NCI-H1694 treated with DMSO at 0.1 percent for 48 hours (cell line): ENCODE data around the gene ABHD12.
A peak's percentile ranks its signal among the peaks of the same experiment; 100 is the strongest.
"Not testable (repeated sequence)": the region's sequence is repeated elsewhere in the genome, so short reads cannot be mapped to it uniquely, and the experiment has no call there.

Experiments used
- DNase-seq: peaks from one replicate; lab custom pipeline; 2025; lab: John Stamatoyannopoulos, UW

The ABHD12 gene

DNA sequence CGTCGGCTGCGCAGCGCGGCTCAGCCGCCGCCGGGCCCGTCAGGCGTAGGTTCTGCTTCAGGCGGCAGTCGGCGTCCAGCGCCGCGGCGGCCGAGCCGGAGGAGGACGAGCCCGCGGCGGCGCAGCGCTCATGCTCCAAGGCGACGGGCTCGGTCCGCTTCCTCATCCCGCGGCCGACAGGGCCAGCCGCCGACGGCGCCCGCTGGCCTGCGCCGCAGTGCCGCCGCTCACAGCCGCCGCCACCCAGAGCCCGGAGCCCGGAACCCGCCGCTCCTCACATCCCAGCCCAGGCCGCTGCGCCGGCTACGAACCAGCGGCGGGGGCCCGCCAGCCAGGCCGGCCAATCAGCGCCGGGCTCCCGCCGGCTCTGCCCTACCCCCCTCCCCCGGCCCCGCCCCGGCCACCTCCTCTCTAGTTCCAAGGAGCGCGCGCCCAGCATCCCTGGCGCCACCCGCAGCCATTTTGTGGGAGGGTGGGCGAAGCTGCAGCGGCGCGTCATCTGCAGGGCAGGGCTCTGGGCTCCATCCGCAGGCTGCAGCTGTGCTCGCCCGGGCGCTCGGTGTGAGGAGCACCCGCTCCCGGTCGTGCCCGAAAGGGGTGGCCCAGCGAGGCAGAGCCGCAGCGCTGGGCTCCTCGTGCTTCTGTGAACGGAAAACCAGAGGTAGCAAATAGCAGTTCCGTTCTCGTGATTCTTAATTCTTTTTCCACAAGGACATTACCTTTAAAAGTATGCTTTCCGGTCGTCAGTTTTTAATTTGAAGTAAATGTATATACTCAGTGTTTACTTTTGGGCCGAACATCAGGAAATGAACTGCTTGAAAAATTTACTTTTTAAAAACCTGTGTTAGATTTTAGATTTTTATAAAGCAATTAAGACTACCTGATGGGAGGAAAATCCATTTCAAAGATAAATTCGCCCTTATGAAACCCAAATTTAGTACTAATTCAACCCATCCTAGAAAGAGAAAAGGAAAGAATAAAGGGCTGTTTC is at the start of gene ABHD12:
TSS of gene ABHD12 (minus strand) at position 298 of the 991 bp plus-strand sequence. CDS start at position 166, 132 bp downstream.
- peak; percentile 83 for DNase-seq

DNA sequence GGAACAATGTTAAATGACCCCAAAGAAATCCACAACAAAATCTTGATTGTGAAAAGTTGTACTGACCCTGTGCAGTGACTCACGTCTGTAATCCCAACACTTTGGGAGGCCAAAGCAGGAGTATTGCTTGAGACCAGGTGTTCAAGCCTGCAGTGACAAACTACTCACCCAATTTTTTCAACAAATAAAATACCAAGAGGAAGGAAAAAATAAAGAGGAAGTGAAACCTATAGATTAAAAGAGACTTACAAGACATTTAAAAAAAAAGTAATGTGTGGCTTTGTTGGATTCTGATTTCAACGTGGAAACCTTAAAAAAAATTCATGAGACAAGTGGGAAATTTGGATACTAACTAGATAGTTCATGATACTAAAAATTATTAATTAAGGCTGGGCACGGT is 48.7 kb upstream of the ABHD12 start:
- no peak for DNase-seq

DNA sequence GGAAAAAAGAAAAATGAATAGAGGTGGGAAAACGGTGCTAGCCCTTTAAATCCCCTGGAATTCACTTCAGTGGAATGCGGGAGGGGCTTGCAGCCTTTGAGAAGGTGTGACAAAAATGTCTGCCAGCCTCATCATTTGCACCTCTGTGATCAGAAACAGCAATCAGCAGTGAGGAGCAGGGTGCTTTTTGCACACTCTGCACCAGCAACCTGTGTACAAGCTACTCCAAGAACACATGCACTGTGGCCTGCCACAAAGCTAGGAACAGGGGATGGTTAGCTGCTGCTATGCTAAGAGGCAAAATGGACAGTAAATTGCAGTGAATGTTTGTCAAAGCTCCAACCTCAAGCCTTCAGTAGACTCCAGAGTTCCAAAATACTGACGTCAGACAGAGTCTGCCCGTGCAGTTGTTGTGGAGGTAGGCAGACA is 46.5 kb upstream of the ABHD12 start:
- DNase-seq, result no peak

DNA sequence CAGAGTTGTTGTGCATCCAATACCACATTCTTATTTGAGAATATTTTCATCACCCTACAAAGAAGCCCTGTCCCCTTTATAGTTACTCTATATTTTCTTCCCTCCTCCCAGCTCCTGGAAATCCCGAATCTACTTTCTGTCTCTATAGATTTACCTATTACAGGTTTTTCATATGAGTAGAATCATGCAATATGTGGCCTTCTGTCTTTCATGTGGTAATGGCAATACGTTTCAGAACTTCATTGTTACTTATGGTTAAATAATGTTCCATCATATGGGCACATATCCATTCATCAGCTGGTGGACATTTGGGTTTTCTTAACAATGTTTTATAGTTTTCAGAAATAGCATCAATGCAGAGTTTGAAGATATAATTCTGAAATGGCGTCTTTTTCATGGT is 33.9 kb upstream of the ABHD12 start:
- DNase-seq, result no peak

DNA sequence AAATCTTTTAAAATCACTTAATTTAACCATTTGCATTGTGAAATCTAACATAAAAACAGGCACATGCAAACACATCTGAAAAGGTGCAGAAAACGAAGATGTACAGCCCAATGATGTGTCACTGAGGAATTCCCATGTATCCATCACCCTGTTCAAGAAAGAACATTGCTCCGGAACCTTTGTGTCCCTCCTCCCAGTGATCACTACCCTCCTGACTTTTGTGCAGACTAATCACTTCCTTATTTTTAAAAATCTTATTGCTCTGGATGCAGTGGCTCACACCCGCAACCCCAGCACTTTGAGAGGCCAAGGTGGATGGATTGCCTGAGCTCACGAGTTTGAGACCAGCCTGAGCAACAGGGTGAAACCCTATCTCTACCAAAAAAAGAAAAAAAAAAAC is 31.4 kb upstream of the ABHD12 start:
- no peak for DNase-seq

DNA sequence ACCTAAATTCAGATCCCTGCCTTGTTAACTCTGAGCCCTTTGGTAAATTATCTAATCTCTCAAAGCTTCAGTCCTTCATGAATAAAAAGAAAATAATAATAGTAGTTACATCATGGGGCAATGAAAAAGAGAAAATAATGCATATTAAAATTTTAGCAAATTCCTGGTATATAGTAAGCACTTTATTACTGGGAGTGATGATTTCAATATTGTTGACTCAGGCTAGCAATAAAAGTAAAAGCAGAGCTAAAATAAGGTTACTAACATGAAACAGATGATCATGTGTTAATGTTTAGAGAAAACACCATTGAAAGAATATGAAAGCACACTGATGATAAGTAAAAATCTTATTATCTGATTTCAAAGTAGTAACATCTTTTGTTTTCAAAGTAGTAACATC is 30.5 kb upstream of the ABHD12 start:
- DNase-seq, result no peak

DNA sequence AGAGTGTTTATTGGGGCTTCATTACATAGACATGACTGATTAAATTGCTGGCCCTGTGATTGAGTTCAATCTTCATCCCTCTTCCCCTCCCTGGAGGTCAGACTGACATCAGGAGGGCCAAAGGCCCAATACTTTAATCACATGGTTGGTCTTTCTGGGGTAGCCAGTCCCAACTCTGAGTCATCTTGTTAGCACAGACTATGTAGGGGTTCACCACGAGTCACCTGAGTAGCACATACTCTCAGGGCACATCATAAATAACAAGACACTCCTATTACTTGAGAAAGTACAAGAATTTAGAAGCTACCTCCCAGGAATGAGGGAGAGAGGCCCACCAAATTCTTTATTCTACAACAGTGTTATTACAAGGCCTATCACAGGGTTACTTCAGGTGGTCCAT is 28.1 kb upstream of the ABHD12 start:
- DNase-seq, result no peak

DNA sequence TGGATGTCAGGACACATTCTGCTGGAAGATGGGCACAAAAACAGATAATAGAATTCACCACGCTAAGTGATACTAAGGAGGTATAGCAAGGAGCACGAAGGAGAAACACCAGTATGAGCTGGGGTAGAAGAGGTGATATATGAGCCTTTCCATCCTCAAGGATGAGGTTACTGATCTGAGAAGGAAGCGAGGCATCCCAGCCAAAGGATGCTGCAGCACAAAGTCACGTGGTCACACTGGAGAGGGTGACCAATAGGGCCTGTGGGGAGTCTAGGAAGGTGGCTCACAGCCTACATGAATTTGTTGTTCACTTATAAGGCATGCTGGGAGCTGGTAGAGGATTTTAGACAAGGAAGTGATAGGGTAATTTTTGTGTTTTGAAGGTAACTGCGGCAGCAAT is 18.3 kb upstream of the ABHD12 start:
- DNase-seq, result no peak

DNA sequence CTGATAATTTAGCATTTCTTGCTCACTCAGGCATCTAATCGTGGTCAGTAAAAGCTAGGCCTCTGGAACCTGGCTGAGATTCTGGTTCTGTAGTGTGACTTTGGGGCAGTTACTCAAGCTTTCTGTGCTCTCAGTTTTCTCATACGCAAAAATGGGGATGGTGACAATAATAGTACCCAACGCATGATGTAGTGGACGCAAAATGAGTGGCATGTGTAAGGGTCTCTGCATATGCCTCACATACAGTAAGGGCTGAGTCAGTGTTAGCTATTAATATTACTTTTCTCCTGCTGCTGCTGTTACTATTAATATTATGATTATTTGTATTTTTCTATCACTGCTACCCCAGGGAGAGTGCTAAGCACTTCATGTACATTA is 17.5 kb upstream of the ABHD12 start:
- no peak for DNase-seq

DNA sequence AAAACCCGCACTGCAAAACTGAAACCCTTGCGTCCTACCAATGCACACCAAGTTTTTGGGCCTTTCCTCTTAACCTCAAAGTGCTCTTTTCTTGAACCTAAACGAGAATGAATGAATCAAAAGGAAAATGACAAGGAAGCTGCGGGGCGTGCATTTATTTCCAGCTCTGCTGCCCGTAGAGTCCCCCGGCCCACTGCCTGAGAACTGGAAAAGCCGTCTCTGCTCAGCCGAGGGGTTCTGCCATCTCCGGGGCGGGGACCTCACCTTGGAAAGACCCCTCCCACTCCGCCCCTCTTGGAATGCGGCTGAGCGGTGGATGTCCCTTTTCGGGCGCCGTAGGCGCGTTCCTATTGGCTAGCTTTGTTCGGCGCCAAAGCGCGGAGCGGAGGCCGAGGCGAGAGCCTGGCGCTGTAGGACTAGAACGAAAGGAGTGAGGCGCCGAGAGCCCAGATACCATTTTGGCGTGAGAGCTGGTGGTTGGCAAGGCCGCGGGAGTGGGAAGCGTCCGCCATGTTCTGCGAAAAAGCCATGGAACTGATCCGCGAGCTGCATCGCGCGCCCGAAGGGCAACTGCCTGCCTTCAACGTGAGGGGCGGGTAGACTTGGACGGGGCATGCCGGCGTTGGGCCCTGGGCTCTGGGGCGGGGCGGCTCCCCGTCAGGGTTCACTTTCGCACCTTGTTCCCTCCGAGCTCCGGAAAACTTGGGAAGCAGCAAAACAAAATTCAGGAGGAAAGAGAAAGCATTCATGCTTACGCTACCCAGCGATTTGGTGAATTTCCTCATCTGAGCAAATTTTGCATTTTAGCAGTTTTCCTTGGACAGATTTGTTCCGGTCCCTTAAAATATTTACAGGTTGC is 16.9 kb upstream of the ABHD12 start, which contains the start of gene GINS1:
TSS of gene GINS1 (plus strand) at position 363 of the 859 bp plus-strand sequence. CDS start at position 511, 148 bp downstream.
- DNase-seq, result peak; percentile 88

DNA sequence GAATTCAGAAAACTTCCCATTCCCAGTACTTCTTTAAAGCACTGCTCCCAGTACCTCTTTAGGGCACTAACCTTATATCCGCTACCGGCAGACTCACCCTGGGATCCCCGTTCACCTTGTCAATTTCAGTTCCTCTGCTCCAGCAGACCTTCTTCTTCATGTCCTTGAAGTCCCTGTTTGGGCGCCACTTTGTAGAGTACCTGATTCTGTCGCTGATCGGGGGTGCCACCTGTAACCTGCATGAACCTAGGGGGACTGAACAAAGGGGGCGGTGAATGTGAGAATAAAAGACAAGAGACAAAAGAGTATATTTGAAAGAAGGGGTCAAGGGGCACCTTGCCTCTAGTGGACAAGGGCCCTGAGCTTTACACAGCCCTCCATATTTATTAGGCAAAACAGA is 11.9 kb upstream of the ABHD12 start:
- DNase-seq, result no peak

DNA sequence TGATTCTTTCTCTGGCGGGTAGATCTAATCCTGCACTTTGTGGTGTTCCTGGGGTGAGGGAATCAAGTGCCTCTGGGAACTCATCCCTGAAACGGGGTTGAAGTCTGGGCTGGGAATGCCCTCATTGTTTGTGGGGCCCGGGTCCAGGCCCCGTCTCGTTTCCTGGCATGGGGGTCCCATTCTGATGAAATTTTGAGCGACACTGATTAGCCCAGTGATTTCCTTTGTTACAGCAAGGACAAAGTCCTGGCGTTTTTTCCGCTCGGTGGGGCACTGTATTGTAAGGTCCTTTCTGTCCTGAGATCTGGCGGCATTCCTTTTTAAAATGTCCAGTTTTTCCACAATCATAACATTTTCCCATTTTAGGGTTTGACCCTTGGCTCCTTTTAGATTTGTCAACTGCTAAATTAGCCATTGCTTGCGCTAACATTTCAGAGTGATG is 9.7 kb upstream of the ABHD12 start:
- not testable (repeated sequence) for DNase-seq

DNA sequence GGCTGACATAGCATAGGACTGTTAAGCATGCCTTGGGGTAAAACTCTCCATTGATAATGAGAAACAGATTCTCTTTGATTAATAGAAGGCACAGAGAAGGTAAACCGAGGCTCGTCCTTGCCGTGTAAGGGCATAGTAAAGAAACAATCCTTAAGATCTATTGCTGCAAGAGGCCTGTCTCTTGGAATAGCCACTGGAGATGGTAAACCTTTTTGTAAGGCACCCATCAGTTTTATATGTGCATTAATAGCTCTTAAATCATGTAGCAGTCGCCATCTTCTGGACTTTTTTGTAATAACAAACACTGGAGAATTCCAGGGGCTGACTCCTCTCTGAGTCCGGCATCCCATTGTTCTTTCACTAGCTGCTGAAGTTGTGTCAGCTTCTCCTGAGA is 8.4 kb upstream of the ABHD12 start:
- DNase-seq, result peak; percentile 52

DNA sequence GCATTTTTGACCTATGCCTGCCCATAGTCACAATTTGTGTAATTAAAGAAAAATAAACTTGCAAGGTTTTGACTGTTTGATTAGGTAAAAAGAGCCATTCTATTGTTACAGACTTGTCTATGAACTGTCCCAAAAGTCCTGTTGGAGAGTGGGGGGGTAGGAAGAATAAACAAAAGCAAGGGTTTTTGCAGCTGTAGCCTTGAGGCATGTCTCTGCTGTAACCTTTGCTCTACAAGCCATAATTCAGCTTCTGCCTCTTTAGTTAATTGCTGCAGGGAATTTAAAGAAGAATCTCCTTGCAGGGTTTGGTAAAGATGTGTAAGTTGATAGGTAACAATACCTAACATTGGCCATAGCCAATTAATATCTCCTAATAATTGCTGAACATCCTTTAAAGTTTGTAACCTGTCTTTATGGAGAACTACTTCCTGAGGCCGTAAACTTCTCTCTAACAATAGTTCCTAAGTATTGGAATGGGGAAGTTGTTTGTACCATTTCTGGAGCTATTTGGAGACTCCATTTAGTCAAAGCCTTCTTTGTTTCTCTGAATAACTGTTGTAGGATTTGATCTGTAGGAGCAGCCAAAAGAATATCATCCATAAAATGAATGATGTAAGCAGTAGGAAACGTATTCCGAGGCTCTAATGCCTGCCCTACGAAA is 7.9 kb upstream of the ABHD12 start:
- DNase-seq, result no peak

DNA sequence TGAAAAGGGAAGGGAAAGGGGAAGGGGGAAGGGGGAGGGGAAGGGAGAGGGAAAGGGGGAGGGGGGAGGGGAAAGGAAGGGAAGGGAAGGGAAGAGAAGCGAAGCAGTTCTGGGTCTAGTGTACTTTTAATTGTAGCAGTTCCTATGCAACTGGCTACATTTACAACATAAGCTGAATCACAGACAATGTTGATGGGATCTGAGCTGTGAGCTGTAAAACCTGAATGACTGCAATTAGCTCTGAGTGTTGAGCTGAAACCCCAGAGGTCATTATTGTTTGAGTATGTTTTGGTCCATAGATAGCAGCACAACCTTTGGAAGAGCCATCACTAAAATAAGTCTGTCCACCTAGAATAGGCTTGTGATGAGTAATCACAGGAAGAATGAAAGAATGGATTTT is 7.2 kb upstream of the ABHD12 start:
- no peak for DNase-seq

DNA sequence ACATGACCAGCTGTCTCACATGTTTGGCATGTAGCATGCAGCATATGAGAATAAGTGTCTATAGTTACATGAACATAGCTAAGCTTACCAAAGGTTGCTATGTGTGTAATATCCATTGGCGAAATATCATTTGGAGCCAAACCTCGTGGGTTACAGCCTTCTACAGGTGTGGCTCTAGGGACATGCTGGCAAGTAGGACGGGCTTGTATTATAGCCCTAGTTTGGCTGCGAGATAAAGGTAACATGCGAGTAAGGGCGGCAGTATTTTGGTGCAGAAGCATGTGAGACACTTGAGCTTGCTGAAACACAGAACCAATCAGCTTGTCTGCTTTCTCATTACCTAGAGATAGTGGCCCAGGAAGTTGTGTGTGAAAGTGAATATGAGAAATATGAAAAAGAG is 6.5 kb upstream of the ABHD12 start:
- DNase-seq, result no peak

DNA sequence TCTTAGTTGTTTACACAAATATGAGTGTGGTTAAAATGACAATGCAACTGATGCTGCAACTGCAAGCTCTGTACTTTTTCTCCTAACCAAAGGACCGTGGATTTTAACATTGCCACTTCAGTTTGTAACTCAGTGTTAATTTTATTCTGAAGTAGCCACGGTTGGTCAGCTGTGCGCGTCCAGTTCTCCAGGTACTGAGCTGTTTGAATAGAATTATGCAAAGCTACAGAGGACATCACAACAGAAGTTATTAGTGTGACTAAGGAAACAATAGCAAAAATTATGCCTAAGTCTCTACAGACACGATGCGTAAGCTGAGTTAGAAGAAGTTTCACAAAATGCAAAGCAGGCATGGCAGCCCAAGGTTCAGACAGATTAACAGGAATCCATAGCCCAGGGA is 4.4 kb upstream of the ABHD12 start:
- no peak for DNase-seq

DNA sequence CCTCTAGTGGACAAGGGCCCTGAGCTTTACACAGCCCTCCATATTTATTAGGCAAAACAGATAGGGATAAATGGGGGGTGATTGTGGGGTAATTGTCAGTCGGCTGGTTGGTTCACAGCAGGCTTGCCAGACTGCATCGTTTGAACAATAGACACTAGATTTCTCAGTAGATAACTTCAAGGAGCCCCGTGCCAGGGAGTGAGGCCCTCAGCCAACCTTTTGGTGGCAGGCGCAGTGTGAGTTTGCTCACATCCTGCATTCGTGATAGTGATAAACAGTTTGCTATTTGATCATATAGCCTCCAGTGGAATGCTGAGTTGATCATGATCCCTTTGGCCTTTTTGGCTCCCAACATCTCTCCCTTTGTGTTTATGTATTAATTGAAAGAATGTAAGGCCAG is 3.6 kb upstream of the ABHD12 start:
- no peak for DNase-seq

DNA sequence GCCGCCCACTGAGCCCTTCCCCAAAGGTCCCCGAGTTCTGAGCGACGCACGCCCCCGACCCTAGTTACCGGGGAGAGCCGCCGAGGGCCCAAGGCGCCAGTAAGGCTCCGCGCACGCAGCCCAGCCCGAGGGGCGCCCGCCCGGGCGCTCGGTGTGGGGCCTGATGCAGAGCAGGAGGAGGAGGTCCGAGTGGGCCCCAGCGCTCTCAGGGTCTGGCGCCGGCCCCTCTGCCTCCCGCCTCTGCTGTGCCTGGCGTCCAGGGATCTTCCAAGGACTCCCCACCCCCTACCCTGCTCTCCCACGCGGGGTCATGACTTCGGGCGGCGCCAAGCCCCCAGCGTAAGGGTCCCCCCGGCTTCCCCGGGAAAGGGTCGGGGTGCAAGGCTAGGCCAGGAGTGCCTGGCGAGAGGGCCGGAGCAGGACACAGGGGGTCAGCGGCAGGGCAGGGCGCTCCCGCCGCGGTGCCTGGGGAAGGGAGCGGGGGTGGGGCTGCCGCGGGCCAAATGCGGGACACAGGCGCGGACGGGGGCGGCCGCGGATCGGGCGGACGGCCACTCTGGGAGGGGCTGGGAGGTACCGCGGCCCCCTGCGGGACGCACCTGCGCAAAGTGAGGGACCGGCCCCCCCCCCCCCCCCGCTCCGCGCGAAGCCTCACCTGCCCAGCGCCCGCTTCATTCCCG is 637 bp downstream of the ABHD12 start:
- no peak for DNase-seq

DNA sequence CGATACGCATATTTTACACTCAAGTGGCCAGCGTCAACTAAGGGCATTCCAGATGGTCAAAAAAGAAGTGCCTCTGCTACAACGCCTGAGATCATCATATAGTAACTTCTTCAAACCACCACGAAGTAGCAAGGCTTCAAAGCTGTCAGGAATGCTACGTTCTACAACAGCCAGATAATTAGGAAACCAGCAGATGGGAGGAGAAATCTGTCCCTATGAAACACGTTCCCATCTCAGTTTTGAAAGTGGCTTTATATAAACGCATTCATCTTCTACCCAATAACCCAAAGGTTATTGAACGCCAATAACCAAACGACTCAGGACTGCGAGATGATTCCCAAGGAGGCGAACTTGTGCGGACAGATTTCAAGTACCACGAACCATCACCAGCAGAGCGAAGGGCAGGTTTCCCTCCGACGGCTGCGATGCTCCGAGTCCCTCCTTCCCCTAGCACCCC is 1.2 kb downstream of the ABHD12 start:
- peak; percentile 11 for DNase-seq

DNA sequence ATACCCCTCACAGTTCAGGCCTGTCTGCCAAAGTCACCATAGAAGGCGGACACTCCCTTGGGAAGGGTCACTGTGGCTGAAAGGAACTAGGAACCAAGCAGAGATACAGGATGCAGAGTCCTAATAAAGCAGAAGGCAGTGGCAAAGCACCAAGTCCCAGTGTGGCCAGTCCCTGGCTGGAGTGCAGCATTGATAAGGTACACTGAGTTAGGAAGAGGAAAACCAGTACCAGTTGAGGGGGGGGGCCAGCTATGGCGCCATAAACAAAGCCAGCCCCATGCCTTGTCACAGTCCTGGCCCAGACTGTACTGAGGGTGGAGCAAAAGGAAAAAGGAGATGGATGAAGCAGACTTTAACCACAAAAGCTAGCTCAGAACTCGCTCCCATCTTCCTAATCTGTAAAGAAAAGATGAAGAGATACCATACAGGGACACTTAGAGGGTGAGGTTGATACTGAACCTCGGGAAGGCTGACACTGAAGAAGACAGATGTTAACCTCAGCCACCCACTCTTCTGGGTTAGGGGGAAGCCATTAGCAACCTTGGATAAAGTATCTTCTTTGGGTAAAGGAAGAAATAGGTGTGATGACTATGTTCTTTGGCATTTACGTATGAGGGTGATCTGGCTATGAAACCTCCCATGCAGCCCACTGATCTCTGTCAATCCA is 7.8 kb downstream of the ABHD12 start:
- DNase-seq, result no peak
